ENCODE data around the gene PGM3.

Gene PGM3

DNA sequence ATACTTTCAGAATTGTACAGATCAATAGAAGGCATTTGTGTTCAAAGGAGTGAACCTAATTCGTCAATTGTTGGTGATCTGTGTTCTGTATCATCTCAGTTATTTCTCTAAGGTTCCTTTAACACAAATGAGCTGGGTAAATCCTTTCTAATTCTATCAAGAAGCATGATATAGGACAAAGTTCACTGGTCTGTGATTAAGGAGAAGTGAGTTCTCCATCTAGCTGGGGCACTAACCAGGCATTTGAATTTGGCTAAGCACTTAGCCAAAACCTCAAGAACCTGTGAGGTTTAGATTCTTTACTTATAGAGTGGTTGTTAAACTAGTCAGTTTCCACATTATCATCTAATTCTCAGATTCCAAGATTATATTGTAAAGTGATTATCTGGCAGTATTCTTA, 75.3 kb downstream of the PGM3 start:
- DNase-seq (ENCODE audit: low read depth in 3 of 3): no peak
